ENCODE data around the gene PES1.

- TF ChIP-seq POLR2A (IDR thresholded peaks at IDR 0.05) (no peak), CTCF (IDR thresholded peaks at IDR 0.05) (no peak)
Observed at GRCh38 chr22:30612789-30613188, 21.1 kb upstream of the PES1 start.
